Measurements from ENCODE around the gene DPT.

DNA sequence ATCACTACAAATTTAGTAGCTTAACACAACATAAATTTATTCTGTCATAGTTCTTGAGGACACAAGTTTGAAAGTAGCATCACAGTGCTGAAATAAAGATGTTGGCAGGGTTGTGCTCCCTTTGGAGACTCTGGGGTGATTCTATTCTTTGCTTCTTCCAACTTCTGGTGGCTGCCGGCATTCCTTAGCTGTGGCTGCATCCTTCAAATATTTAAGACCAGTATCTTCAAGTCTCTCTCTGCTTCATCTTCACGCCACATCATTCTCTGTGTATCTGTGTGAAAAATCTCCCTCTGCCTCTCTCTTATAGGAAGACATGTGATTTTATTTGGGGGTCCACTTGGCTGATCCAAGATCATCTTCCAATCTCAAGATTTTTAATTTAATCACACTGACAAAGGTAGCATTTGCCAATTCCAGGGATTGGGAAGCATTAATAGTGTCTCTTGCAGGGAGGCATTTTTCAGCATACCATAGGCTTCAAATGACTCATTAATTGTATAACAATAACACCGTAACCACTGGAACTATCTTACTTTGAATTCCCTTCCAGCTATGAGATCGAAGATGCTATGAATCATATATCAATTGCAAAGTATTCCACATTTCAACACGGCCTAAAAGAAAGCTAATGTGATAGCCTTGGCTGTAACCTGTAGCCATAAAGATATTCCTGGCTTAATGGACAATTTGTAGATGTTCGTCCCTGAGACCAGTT is 74.6 kb downstream of the DPT start:
- TF ChIP-seq, protein P1, sequence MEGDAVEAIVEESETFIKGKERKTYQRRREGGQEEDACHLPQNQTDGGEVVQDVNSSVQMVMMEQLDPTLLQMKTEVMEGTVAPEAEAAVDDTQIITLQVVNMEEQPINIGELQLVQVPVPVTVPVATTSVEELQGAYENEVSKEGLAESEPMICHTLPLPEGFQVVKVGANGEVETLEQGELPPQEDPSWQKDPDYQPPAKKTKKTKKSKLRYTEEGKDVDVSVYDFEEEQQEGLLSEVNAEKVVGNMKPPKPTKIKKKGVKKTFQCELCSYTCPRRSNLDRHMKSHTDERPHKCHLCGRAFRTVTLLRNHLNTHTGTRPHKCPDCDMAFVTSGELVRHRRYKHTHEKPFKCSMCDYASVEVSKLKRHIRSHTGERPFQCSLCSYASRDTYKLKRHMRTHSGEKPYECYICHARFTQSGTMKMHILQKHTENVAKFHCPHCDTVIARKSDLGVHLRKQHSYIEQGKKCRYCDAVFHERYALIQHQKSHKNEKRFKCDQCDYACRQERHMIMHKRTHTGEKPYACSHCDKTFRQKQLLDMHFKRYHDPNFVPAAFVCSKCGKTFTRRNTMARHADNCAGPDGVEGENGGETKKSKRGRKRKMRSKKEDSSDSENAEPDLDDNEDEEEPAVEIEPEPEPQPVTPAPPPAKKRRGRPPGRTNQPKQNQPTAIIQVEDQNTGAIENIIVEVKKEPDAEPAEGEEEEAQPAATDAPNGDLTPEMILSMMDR (conservative IDR thresholded peaks at IDR 0.05; ENCODE audit: low read depth, low read length), result no peak
- no peak for TF ChIP-seq SMC3 (IDR thresholded peaks at IDR 0.05; ENCODE audit: low read depth, low read length)
- no peak for TF ChIP-seq RAD21 (IDR thresholded peaks at IDR 0.05; ENCODE audit: low read length)
- no peak for TF ChIP-seq POLR2A (IDR thresholded peaks at IDR 0.05; ENCODE audit: low read depth, low read length)
- TF ChIP-seq MAZ (IDR thresholded peaks at IDR 0.05; ENCODE audit: borderline replicate concordance, low read depth, low read length), result no peak
- no peak for TF ChIP-seq CEBPB (IDR thresholded peaks at IDR 0.05; ENCODE audit: low read depth, low read length)
- TF ChIP-seq MAFK (IDR thresholded peaks at IDR 0.05; ENCODE audit: low read depth, low read length), result no peak
- TF ChIP-seq MXI1 (IDR thresholded peaks at IDR 0.05; ENCODE audit: borderline replicate concordance, low read depth, low read length), result no peak
- no peak for TF ChIP-seq NFE2L2 (IDR thresholded peaks at IDR 0.05; ENCODE audit: low read depth, low read length)
- TF ChIP-seq, protein P2, sequence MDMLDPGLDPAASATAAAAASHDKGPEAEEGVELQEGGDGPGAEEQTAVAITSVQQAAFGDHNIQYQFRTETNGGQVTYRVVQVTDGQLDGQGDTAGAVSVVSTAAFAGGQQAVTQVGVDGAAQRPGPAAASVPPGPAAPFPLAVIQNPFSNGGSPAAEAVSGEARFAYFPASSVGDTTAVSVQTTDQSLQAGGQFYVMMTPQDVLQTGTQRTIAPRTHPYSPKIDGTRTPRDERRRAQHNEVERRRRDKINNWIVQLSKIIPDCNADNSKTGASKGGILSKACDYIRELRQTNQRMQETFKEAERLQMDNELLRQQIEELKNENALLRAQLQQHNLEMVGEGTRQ (IDR thresholded peaks at IDR 0.05; ENCODE audit: low read depth, low read length), result no peak
- TF ChIP-seq CHD1 (IDR thresholded peaks at IDR 0.05; ENCODE audit: low read depth, low read length), result no peak
